Fibroblast of pulmonary artery (primary cell): Measurements from ENCODE around the gene FAM167B.

Experiments used
- DNase-seq: peaks from one replicate; pipeline ENCODE4 v3.0.0-alpha.2; 2010; ENCODE audit warnings: low read depth
- H3K4me3 ChIP-seq: replicated peaks from 2 replicates; pipeline ENCODE4 v1.5.1; 2011; ENCODE audit warnings: low read depth, mild to moderate bottlenecking, control low read depth, low read length, moderate library complexity
- CTCF ChIP-seq: IDR thresholded peaks from 2 replicates; pipeline ENCODE4 v1.5.1; 2011; ENCODE audit warnings: mild to moderate bottlenecking, control low read depth, low read length, inconsistent platforms; ENCODE audit errors: missing control alignments

Gene FAM167B

GRCh38 chr1:32216566-32216965 is 30.5 kb upstream of the FAM167B start:
- TF ChIP-seq CTCF, result no peak
- H3K4me3 ChIP-seq, result no peak overlapping the region
- DNase-seq, result no peak

GRCh38 chr1:32219022-32219421 is 28.0 kb upstream of the FAM167B start:
- TF ChIP-seq CTCF, result no peak
- H3K4me3 ChIP-seq, result no peak overlapping the region
- DNase-seq, result no peak

GRCh38 chr1:32220746-32221580 is 26.1 kb upstream of the FAM167B start:
- no peak for DNase-seq
- TF ChIP-seq CTCF, result no peak
- peak overlapping the region; percentile 99 for H3K4me3 ChIP-seq

GRCh38 chr1:32221581-32221979 is 25.4 kb upstream of the FAM167B start:
- peak overlapping the region; percentile 99 for H3K4me3 ChIP-seq
- TF ChIP-seq CTCF, result no peak

GRCh38 chr1:32221980-32222755 is 24.9 kb upstream of the FAM167B start, which contains the start of the genes EIF3I and TMEM234:
Gene EIF3I, plus strand, starts transcription at chr1:32222407. Its CDS starts 35 bp downstream, at chr1:32222442.
Gene TMEM234, minus strand, starts transcription at chr1:32222353. Its CDS starts 31 bp downstream, at chr1:32222322.
- peak within 1 kb of the TSS; percentile 99 for H3K4me3 ChIP-seq
- peak; percentile 91 for DNase-seq
- no peak for TF ChIP-seq CTCF

More at GRCh38 chr1:32221581-32221979, 25.4 kb upstream of the FAM167B start:
- no peak for DNase-seq

GRCh38 chr1:32223683-32224082 is 23.3 kb upstream of the FAM167B start:
- DNase-seq, result no peak
- no peak for TF ChIP-seq CTCF
- H3K4me3 ChIP-seq, result no peak overlapping the region
